NCI-H526 (cell line): ENCODE results near the gene SEC24A.
A peak's percentile ranks its signal among the peaks of the same experiment; 100 is the strongest.
"Not testable (repeated sequence)": the region's sequence is repeated elsewhere in the genome, so short reads cannot be mapped to it uniquely, and the experiment has no call there.

ENCODE experiments used
- DNase-seq, 2 experiments: peaks; one replicate each; lab custom pipeline; 2025; lab: John Stamatoyannopoulos, UW

The SEC24A gene

DNA sequence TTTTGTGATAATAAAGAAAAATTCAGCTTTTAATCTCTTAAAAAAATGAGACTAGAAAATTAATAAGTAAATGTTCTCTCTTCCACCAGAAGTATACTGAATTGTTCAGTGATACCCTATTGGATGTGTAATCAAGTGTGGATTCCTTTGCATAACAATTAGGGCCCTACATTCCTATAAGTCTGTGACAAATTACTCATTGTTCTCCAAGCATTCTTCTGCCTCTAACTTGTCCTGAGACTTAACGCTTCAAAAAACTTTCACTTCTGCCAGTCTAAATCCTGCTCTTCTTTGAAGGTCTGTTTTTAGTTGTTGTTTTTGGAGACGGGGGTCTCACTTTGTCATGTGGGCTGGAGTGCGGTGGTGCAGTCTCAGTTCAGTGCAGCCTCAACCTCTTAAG lies 100.8 kb downstream of the SEC24A start:
- DNase-seq: no peak

DNA sequence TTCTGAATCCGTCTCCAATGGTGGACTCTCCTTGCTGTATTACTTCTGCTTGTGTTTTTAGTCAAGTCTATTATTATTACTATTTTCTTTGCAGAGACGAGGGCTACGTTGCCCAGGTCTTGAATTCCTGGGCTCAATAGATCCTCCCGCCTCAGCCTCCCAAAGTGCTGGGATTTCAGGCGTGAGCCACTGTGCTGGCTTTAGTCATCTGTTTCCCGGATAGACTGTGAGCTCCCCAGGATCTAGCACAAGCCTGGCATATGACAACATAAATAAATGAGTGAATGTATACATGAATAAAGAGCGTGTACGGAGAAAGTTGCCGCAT lies 109.6 kb downstream of the SEC24A start:
- no peak for DNase-seq

DNA sequence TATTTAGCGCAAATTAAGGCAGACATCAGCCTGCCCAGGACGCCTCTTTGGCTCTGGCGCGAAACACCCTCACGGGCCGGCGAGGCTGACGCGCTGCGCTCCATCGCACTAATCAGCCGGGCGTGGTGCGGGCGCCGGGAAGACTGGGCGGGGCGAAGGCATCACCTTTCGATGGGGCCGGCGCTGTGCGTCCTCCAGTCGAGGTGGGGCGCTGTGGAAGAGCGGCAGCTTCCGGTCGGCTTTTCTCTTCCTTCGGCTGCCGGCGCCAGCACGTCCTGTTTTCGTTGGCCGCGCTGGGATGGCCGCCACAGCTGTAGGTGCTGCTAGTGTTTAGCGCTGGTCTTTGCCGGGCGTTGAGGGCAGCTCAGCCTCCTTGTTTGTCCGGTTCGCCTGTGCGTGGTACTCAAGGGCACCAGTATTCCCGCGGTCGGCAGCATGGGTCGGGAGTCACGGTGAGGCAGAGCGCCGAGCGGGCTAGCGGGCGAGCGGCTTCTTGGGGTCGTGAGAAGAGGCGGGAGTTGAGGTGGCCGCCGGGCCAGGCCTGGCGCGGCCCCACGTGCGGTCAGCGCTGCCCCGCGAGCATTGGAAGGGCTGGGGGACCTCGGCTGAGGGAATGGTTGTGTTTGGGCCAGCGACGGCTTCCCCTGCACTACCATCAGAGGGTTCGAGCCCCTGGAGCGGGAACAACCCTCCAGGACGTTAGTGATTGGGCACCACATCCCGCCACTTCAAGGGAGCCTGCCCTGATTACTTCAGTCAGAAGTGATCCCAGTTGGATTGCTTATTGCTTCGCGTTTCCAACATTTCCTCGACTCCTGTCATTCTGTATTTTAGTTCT lies 110.1 kb downstream of the SEC24A start, which contains the start of gene DDX46:
Gene DDX46 (plus strand): TSS at position 276 of the 838 bp plus-strand sequence. CDS start 160 bp downstream, at position 436.
- peak; percentile 80 to 94 for DNase-seq

DNA sequence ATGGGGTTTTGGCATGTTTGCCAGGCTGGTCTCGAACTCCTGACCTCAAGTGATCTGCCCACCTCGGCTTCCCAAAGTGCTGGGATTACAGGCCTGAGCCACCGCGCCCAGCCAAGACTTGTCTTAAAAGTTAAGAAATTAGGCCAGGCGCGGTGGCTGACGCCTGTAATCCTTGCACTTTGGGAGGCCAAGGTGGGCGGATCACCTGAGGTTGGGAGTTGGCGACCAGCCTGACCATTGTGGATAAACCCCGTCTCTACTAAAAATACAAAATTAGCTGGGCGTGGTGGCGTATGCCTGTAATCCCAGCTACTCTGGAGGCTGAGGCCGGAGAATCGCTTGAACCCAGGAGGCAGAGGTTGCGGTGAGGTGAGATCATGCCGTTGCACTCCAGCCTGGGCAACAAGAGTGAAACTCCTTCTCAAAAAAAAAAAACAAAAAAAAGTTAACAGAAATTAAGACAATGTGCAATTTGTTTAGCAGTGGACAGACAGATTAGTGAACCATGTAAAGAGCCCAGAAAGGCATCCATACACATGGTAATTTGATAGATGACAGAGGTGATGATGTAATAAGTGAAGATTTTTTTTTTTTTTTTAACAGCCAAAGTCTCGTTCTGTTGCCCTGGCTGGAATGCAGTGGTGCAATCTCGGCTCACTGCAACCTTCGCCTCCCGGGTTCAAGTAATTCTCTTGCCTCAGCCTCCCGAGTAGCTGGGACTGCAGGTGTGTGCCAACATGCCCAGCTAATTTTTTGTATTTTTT lies 119.1 kb downstream of the SEC24A start:
- DNase-seq: not testable (repeated sequence)

DNA sequence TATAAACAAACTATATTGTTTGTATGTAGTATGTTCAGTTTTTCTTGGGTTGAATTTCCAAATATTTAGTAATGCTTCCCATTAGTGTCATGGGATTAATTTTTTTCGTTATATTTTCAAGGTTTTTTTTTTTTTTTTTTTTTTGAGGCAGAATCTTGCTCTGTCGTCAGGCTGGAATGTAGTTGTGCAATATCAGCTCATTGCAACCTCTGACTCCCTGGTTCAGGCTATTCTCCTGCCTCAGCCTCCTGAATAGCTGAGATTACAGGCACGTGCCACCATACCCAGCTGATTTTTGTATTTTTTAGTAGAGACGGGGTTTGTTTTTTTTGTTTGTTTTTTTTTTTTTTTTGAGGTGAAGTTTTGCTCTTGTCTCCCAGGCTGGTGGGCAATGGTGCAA lies 120.6 kb downstream of the SEC24A start:
- DNase-seq: no peak

DNA sequence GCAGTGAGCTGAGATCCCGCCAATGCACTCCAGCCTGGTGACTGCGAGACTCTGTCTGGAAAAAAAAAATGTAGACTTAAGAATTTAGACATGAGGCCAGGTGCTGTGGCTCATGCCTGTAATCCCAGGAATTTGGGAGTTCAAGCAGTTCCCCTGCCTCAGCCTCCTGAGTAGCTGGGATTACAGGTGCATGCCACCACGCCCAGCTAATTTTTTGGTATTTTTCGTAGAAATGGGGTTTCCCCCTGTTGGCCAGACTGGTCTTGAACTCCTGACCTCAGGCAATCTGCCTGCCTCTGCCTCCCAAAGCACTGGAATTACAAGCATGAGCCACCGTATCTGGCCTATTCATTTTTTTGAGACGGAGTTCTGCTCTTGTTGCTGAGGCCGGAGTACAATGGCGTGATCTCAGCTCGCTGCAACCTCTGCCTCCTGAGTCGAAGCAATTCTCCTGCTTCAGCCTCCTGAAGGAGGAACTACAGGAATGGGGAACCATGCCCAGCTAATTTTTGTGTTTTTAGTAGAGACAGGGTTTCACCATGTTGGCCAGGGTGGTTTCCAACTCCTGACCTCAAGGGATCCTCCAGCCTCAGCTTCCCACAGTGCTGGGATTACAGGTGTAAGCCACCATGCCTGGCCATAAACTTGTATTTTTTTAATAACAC lies 124.0 kb downstream of the SEC24A start:
- no peak for DNase-seq

DNA sequence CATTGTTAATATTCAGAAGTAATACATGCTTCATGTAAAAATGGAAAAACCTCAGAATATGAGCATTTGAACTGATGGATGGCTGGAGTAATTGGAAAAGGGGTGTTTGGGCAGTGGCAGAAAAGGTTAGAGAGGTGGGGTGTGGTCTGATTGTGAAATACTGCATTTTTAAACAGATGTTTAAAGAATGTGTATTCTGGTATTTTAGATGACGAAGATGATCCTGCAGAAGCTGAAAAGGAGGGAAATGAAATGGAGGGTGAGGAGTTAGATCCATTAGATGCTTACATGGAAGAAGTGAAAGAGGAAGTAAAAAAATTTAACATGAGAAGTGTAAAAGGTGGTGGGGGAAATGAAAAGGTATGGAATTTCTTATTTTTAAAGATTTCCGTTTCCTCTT lies 128.8 kb downstream of the SEC24A start:
- DNase-seq: no peak
